Measurements from ENCODE around the gene TKFC. TPM values are rescaled to one million over a fixed set of nuclear protein-coding genes. Genes with fewer than 3 reads are reported as not detected.

The TKFC gene
- total and polyA plus RNA-seq, 9 of the 15 experiments (the other 6 are each of a cell fraction or from before 2014, with no cell fraction given), result 2.0 to 61.7 (median 28.5) TPM

- intact Hi-C loops (cut with micrococcal nuclease), result loop anchor here (5.0 kb wide), 2 partner anchors 43 to 73 kb away; no protein-coding TSS in a partner anchor
- DNase-seq (ENCODE audit: extremely low read depth in 1 of 4, low spot score in 3 of 4) (no peak), FAIRE-seq (no peak), ATAC-seq (no peak)
- no peak overlapping the region for H3K4me2 ChIP-seq (ENCODE audit: insufficient read depth, low read length)
- no peak overlapping the region for H3K9ac ChIP-seq (ENCODE audit: insufficient read depth in 1 of 2, low read depth in 2 of 2, low read length in 2 of 2)
- ChIA-PET POLR2A (interaction anchor here (0.7 to 3.4 kb wide), 5 partner anchors 9 to 56 kb away, joined by 3 to 23 read pairs (median 4); no protein-coding TSS in a partner anchor), CTCF (ENCODE audit: low intra/inter-chr PET ratio) (no interaction called here)
- no peak overlapping the region for H3K4me3 ChIP-seq
- no TSS peak for BruUV-seq (replicated peaks)
- H3K9me1 ChIP-seq (ENCODE audit: control insufficient read depth, insufficient read depth, low read length), result no peaks in the 10 kb centered on the region
- 99% methylated on average over 4 of the region's 4 CpGs for WGBS (ENCODE audit: insufficient coverage, low coverage, missing lambda C conversion rate)
- H3K27me3 ChIP-seq (ENCODE audit: control insufficient read depth in 2 of 2, insufficient read depth in 2 of 2, low read length in 2 of 2), result no peaks in the 10 kb centered on the region
- peaks cover 87% of the 10 kb centered on the region for H3K79me2 ChIP-seq (ENCODE audit: control insufficient read depth, insufficient read depth, low read length)
- H3K9me3 ChIP-seq (replicated peaks; ENCODE audit: control insufficient read depth, insufficient read depth, low read depth, low read length), result no peaks in the 10 kb centered on the region
- in situ Hi-C loops (cut with MboI), result no loop called here
- H3K27ac ChIP-seq (ENCODE audit: extremely low read depth, low read depth, low read length), result no peak overlapping the region
- peaks cover 64% of the 10 kb centered on the region for H3K36me3 ChIP-seq (ENCODE audit: control insufficient read depth, insufficient read depth, low read length)
- H4K20me1 ChIP-seq (replicated peaks; ENCODE audit: control insufficient read depth, insufficient read depth, low read length), result peaks cover 7% of the 10 kb centered on the region
- H2AFZ ChIP-seq (ENCODE audit: low read depth, low read length), result no peak overlapping the region
- peaks cover 22 to 28% of the 10 kb centered on the region in 2 experiments; a peak in 4 of 5 replicates for H3K4me1 ChIP-seq (replicated peaks in 1 of 2; ENCODE audit: control insufficient read depth in 2 of 2, insufficient read depth in 2 of 2, low read length in 2 of 2)
- TF ChIP-seq ZBTB17 (CRISPR knock-in tag; IDR thresholded peaks at IDR 0.05) (no peak), SIN3B (IDR thresholded peaks at IDR 0.05; ENCODE audit: low read depth) (no peak), ZNF696 (CRISPR knock-in tag; conservative IDR thresholded peaks at IDR 0.05) (no peak), PCBP1 (IDR thresholded peaks at IDR 0.05; ENCODE audit: low read depth, low read length, poor library complexity, severe bottlenecking) (no peak), SMARCB1 (IDR thresholded peaks at IDR 0.05; ENCODE audit: insufficient read length, low read depth) (no peak), RBM14 (IDR thresholded peaks at IDR 0.05; ENCODE audit: borderline replicate concordance, insufficient read depth, low read depth, low read length) (no peak), MEF2D (tag; conservative IDR thresholded peaks at IDR 0.05; ENCODE audit: low read depth) (no peak), ATF2 (CRISPR knock-in tag; IDR thresholded peaks at IDR 0.05) (no peak), HINFP (tag; conservative IDR thresholded peaks at IDR 0.05; ENCODE audit: low read depth) (no peak), TEAD1 (CRISPR knock-in tag; IDR thresholded peaks at IDR 0.05) (no peak), MTA2 (IDR thresholded peaks at IDR 0.05; ENCODE audit: low read depth) (no peak), PRDM10 (IDR thresholded peaks at IDR 0.05; ENCODE audit: partially characterized antibody) (no peak), TAL1 (IDR thresholded peaks at IDR 0.05) (no peak), PCBP2 (IDR thresholded peaks at IDR 0.05; ENCODE audit: low read depth, low read length, poor library complexity, severe bottlenecking) (no peak), ZNF395 (CRISPR knock-in tag; IDR thresholded peaks at IDR 0.05) (no peak)
These were observed 3.2 kb upstream of the TKFC start for GRCh38 chr11:61329871-61330270.

Data from K562 (cell line).